SK-N-SH (cell line): ENCODE results near the gene MEOX1.

ENCODE experiments used
- ELF1 ChIP-seq: IDR thresholded peaks from 2 replicates; pipeline ENCODE4 v1.4.0; 2012
- FOXM1 ChIP-seq: IDR thresholded peaks from 2 replicates; pipeline ENCODE4 v1.4.0; 2012; ENCODE audit warnings: low read depth, mild to moderate bottlenecking
- GABPA ChIP-seq: IDR thresholded peaks from 2 replicates; pipeline ENCODE4 v1.4.0; 2012; ENCODE audit warnings: low read depth, mild to moderate bottlenecking
- POLR2AphosphoS5 ChIP-seq: IDR thresholded peaks from 2 replicates; pipeline ENCODE4 v1.6.1; 2012; ENCODE audit warnings: low read depth, low read length
- RFX5 ChIP-seq: IDR thresholded peaks from 2 replicates; pipeline ENCODE4 v1.6.1; 2012; ENCODE audit warnings: mild to moderate bottlenecking, improper control_type of control experiment, low read length
- SIN3A ChIP-seq: IDR thresholded peaks from 2 replicates; pipeline ENCODE4 v1.6.1; 2012; ENCODE audit warnings: low read depth, mild to moderate bottlenecking, low read length, moderate library complexity, borderline replicate concordance
- SMC3 ChIP-seq: IDR thresholded peaks from 2 replicates; pipeline ENCODE4 v1.6.1; 2012; ENCODE audit warnings: low read depth, low read length, improper control_type of control experiment
- TAF1 ChIP-seq: IDR thresholded peaks from 2 replicates; pipeline ENCODE4 v1.6.1; 2012; ENCODE audit warnings: low read depth, mild to moderate bottlenecking, low read length, moderate library complexity, borderline replicate concordance
- TEAD4 ChIP-seq: IDR thresholded peaks from 2 replicates; pipeline ENCODE4 v1.4.0; 2012; ENCODE audit warnings: mild to moderate bottlenecking, borderline replicate concordance; ENCODE audit not compliant: insufficient read depth
- TF ChIP-seq, protein P1 (sequence below): fragments of 200-600 bp; sonication (generic); IDR thresholded peaks from 2 replicates; pipeline ENCODE4 v1.6.1; 2017; ENCODE audit warnings: antibody characterized with exemption, mild to moderate bottlenecking, moderate library complexity
- TF ChIP-seq, protein P2 (sequence below): fragments of 150-350 bp; IDR thresholded peaks from 2 replicates; pipeline ENCODE4 v1.6.1; 2017; ENCODE audit warnings: antibody characterized with exemption, low read length, low read depth, borderline replicate concordance
- TF ChIP-seq, protein P3 (sequence below): IDR thresholded peaks from 2 replicates; pipeline ENCODE4 v1.6.1; 2012; ENCODE audit warnings: mild to moderate bottlenecking, low read depth, low read length, moderate library complexity
- TF ChIP-seq, protein P4 (sequence below): IDR thresholded peaks from 2 replicates; pipeline ENCODE4 v1.4.0; 2012; ENCODE audit warnings: low read depth
- TF ChIP-seq, protein P5 (sequence below): fragments of 150-350 bp; IDR thresholded peaks from 2 replicates; pipeline ENCODE4 v1.6.1; 2016; ENCODE audit warnings: mild to moderate bottlenecking, low read depth, low read length

DNA sequence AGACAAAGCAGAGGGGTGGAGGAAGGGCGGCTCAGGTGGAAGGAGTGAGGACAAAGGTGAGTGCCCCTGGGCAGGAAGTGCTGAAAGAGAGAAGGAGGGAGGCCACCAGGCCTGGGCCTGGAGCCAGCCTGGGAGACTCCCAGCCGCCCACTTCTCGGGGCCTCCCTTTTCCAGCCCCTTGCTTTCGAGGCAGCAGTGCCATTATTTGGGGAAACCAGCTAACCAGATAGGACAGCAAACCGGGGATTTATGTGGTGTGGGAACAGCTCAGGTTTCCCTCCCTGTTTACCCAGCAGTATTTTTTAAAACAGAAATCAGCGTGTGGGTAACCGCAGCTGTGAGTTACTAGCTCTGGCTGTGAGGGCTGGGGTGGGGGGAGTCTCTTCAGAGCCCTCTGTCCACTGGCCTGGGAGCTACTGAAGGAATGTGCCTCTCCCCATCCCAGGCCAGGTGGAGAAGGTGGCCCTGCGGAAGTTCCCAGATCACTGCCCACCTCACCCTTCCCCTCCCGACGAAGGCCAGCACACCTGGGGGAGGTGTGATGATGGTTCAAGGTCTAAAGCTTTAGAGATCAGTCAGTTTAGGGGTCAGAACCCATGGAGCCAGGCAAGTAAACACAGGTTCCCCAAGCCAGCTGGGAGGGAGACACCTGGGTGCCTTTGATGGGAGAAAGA lies 8.4 kb upstream of the MEOX1 start:
- TF ChIP-seq, protein P1, sequence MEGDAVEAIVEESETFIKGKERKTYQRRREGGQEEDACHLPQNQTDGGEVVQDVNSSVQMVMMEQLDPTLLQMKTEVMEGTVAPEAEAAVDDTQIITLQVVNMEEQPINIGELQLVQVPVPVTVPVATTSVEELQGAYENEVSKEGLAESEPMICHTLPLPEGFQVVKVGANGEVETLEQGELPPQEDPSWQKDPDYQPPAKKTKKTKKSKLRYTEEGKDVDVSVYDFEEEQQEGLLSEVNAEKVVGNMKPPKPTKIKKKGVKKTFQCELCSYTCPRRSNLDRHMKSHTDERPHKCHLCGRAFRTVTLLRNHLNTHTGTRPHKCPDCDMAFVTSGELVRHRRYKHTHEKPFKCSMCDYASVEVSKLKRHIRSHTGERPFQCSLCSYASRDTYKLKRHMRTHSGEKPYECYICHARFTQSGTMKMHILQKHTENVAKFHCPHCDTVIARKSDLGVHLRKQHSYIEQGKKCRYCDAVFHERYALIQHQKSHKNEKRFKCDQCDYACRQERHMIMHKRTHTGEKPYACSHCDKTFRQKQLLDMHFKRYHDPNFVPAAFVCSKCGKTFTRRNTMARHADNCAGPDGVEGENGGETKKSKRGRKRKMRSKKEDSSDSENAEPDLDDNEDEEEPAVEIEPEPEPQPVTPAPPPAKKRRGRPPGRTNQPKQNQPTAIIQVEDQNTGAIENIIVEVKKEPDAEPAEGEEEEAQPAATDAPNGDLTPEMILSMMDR, result no peak
- TF ChIP-seq, protein P2, sequence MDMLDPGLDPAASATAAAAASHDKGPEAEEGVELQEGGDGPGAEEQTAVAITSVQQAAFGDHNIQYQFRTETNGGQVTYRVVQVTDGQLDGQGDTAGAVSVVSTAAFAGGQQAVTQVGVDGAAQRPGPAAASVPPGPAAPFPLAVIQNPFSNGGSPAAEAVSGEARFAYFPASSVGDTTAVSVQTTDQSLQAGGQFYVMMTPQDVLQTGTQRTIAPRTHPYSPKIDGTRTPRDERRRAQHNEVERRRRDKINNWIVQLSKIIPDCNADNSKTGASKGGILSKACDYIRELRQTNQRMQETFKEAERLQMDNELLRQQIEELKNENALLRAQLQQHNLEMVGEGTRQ, result no peak
- TF ChIP-seq FOXM1 (no peak), GABPA (no peak), POLR2AphosphoS5 (no peak), SMC3 (no peak), TEAD4 (no peak), SIN3A (no peak), ELF1 (no peak), TAF1 (no peak), RFX5 (no peak)
- TF ChIP-seq, protein P3, sequence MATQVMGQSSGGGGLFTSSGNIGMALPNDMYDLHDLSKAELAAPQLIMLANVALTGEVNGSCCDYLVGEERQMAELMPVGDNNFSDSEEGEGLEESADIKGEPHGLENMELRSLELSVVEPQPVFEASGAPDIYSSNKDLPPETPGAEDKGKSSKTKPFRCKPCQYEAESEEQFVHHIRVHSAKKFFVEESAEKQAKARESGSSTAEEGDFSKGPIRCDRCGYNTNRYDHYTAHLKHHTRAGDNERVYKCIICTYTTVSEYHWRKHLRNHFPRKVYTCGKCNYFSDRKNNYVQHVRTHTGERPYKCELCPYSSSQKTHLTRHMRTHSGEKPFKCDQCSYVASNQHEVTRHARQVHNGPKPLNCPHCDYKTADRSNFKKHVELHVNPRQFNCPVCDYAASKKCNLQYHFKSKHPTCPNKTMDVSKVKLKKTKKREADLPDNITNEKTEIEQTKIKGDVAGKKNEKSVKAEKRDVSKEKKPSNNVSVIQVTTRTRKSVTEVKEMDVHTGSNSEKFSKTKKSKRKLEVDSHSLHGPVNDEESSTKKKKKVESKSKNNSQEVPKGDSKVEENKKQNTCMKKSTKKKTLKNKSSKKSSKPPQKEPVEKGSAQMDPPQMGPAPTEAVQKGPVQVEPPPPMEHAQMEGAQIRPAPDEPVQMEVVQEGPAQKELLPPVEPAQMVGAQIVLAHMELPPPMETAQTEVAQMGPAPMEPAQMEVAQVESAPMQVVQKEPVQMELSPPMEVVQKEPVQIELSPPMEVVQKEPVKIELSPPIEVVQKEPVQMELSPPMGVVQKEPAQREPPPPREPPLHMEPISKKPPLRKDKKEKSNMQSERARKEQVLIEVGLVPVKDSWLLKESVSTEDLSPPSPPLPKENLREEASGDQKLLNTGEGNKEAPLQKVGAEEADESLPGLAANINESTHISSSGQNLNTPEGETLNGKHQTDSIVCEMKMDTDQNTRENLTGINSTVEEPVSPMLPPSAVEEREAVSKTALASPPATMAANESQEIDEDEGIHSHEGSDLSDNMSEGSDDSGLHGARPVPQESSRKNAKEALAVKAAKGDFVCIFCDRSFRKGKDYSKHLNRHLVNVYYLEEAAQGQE, result no peak
- TF ChIP-seq, protein P4, sequence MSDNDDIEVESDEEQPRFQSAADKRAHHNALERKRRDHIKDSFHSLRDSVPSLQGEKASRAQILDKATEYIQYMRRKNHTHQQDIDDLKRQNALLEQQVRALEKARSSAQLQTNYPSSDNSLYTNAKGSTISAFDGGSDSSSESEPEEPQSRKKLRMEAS, result no peak
- TF ChIP-seq, protein P5, sequence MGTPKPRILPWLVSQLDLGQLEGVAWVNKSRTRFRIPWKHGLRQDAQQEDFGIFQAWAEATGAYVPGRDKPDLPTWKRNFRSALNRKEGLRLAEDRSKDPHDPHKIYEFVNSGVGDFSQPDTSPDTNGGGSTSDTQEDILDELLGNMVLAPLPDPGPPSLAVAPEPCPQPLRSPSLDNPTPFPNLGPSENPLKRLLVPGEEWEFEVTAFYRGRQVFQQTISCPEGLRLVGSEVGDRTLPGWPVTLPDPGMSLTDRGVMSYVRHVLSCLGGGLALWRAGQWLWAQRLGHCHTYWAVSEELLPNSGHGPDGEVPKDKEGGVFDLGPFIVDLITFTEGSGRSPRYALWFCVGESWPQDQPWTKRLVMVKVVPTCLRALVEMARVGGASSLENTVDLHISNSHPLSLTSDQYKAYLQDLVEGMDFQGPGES, result no peak
